Measurements from ENCODE around the gene B3GLCT. TPM values are rescaled to one million over a fixed set of nuclear protein-coding genes. Genes with fewer than 3 reads are reported as not detected.
"Not testable (repeated sequence)": the region's sequence is repeated elsewhere in the genome, so short reads cannot be mapped to it uniquely, and the experiment has no call there.

B3GLCT gene
- total and polyA plus RNA-seq, 4 donors = 0.88 to 8.3 (median 4.9) TPM

DNA sequence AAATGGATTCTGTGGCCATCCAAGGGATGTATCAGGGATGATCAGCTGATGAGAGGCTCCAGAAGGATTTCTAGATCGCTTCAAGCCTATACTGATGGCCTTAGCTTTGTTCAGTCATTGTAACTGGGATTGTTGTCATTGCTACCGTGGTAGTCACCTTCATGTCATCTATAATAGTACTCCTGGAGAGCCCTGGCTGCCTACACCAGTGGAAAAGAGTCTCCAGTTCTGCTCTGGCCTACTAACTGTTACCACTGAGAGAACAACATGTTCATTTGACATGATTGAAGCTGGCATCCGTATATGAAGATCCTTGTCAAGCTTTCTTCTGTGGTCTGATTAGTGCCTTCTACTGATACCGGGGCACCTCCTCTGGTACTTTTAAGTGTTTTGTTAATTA is 131.3 kb downstream of the B3GLCT start:
- H3K9me3 ChIP-seq (ENCODE audit: control insufficient read depth, low read length) = no peaks in the 10 kb centered on the region
- intact Hi-C loops (cut with DNase I) = no loop called here
- H3K4me1 ChIP-seq (ENCODE audit: control insufficient read depth in 1 of 2, insufficient read depth in 2 of 2, low read length in 2 of 2) = no peaks in the 10 kb centered on the region
- H3K36me3 ChIP-seq (ENCODE audit: control insufficient read depth in 1 of 2, insufficient read depth in 2 of 2, low read length in 1 of 2) = peaks cover 0 to 3% of the 10 kb centered on the region in 2 donors
- DNase-seq = no peak
- no peak overlapping the region for H3K4me3 ChIP-seq (ENCODE audit: low read length in 2 of 2)
- H3K27me3 ChIP-seq (ENCODE audit: control insufficient read depth in 1 of 2, insufficient read depth in 2 of 2, low read length in 1 of 2) = no peaks in the 10 kb centered on the region
- ATAC-seq (ENCODE audit: low FRiP score) = no peak
- no peak overlapping the region for H3K27ac ChIP-seq (ENCODE audit: low read depth in 1 of 2, low read length in 2 of 2)
- WGBS, 2 donors = 92 to 96% methylated on average over 4 of the region's 4 CpGs

DNA sequence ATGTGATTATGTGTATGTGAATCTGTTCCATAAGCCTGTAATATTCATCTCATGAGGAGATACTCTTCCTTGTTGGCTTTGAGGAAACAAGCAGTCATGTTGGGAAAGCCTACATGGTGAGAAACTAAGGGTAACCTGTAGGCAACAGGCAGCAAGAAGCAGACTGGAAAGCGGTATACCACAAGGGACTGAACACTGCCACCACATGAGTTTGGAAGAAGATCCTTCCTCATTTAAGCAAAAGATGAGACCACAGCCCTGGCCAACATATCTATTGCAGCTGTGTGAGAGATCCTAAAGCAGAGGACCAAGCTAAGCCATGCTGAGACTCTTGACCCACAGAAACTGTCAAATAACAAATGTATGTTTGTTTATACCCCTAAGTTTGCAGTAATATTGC is 134.8 kb downstream of the B3GLCT start:
- Histone ChIP-seq H3K27me3 (ENCODE audit: control insufficient read depth in 1 of 2, insufficient read depth in 2 of 2, low read length in 1 of 2) (no peaks in the 10 kb centered on the region), H3K9me3 (ENCODE audit: control insufficient read depth, low read length) (no peaks in the 10 kb centered on the region), H3K4me3 (ENCODE audit: low read length in 2 of 2) (no peak overlapping the region), H3K27ac (ENCODE audit: low read depth in 1 of 2, low read length in 2 of 2) (no peak overlapping the region), H3K36me3 (ENCODE audit: control insufficient read depth in 1 of 2, insufficient read depth in 2 of 2, low read length in 1 of 2) (peaks cover 0 to 3% of the 10 kb centered on the region in 2 donors), H3K4me1 (ENCODE audit: control insufficient read depth in 1 of 2, insufficient read depth in 2 of 2, low read length in 2 of 2) (no peaks in the 10 kb centered on the region)
- intact Hi-C loops (cut with DNase I) = no loop called here
- ATAC-seq (ENCODE audit: low FRiP score) = no peak
- 94 to 100% methylated on average over 1 of the region's 1 CpG for WGBS, 2 donors
- DNase-seq = no peak

DNA sequence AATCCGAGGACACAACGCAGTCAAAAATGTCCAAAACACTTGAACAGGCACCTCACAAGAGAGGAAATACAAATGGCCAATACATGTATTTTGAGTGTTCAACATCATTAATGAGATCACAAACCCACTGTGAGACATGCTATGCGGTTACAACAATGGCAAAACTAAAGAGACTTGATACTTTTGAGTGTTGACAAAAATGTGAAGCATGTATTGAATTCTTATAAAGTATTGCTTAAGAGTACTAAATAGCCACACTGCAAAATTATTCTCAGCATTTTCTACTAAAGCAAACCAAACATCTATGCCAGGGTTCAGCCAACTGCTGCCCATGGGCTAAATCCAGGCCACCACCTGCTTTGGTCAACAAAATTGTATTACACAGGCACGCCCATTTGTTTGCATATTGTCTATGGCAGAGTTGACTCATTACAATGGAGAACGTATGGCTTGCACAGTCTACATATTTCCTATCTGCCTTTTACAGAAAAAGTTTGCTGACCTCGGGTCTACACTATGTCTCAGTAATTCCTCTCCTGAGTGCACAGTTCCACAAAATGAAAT is 135.3 kb downstream of the B3GLCT start:
- H3K36me3 ChIP-seq (ENCODE audit: control insufficient read depth in 1 of 2, insufficient read depth in 2 of 2, low read length in 1 of 2) = peaks cover 0 to 3% of the 10 kb centered on the region in 2 donors
- no peak overlapping the region for H3K4me3 ChIP-seq (ENCODE audit: low read length in 2 of 2)
- no peaks in the 10 kb centered on the region for H3K27me3 ChIP-seq (ENCODE audit: control insufficient read depth in 1 of 2, insufficient read depth in 2 of 2, low read length in 1 of 2)
- ATAC-seq (ENCODE audit: low FRiP score) (no peak), DNase-seq (no peak)
- H3K9me3 ChIP-seq (ENCODE audit: control insufficient read depth, low read length) = no peaks in the 10 kb centered on the region
- WGBS, 2 donors = 79 to 81% methylated on average over 6 of the region's 6 CpGs
- H3K4me1 ChIP-seq (ENCODE audit: control insufficient read depth in 1 of 2, insufficient read depth in 2 of 2, low read length in 2 of 2) = no peaks in the 10 kb centered on the region
- intact Hi-C loops (cut with DNase I) = no loop called here
- no peak overlapping the region for H3K27ac ChIP-seq (ENCODE audit: low read depth in 1 of 2, low read length in 2 of 2)

DNA sequence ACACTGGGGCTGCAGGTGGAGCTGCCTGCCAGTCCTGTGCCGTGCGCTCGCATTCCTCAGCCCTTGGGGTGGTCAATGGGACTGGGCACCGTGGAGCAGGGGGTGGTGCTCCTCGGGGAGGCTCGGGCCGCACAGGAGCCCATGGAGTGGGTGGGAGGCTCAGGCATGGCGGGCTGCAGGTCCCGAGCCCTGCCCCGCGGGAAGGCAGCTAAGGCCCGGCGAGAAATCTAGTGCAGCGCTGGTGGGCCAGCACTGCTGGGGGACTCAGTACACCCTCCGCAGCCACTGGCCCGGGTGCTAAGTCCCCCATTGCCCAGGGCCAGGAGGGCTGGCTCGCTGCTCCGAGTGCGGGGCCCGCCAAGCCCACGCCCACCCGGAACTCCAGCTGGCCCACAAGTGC is 139.8 kb downstream of the B3GLCT start:
- ATAC-seq (ENCODE audit: low FRiP score); H3K36me3 ChIP-seq (ENCODE audit: control insufficient read depth in 1 of 2, insufficient read depth in 2 of 2, low read length in 1 of 2); H3K27me3 ChIP-seq (ENCODE audit: control insufficient read depth in 1 of 2, insufficient read depth in 2 of 2, low read length in 1 of 2); H3K27ac ChIP-seq (ENCODE audit: low read depth in 1 of 2, low read length in 2 of 2); H3K4me3 ChIP-seq (ENCODE audit: low read length in 2 of 2); H3K4me1 ChIP-seq (ENCODE audit: control insufficient read depth in 1 of 2, insufficient read depth in 2 of 2, low read length in 2 of 2); DNase-seq; intact Hi-C loops (cut with DNase I); H3K9me3 ChIP-seq (ENCODE audit: control insufficient read depth, low read length): not testable (repeated sequence)
- 89 to 100% methylated on average over 2 to 22 of the region's 22 CpGs for WGBS, 2 donors

DNA sequence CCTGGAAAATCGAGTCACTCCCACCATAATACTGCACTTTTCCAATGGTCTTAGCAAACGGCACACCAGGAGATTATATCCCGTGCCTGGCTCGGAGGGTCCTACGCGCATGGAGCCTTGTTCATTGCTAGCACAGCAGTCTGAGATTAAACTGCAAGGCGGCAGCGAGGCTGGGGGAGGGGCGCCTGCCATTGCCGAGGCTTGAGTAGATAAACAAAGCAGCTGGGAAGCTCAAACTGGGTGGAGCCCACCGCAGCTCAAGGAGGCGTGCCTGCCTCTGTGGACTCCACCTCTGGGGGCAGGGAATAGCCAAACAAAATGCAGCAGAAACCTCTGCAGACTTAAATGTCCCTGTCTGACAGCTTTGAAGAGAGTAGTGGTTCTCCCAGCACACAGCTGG is 141.1 kb downstream of the B3GLCT start:
- WGBS, 2 donors = 82 to 84% methylated on average over 12 of the region's 12 CpGs
- intact Hi-C loops (cut with DNase I); H3K9me3 ChIP-seq (ENCODE audit: control insufficient read depth, low read length); H3K4me3 ChIP-seq (ENCODE audit: low read length in 2 of 2); H3K4me1 ChIP-seq (ENCODE audit: control insufficient read depth in 1 of 2, insufficient read depth in 2 of 2, low read length in 2 of 2); H3K27me3 ChIP-seq (ENCODE audit: control insufficient read depth in 1 of 2, insufficient read depth in 2 of 2, low read length in 1 of 2); DNase-seq; ATAC-seq (ENCODE audit: low FRiP score); H3K36me3 ChIP-seq (ENCODE audit: control insufficient read depth in 1 of 2, insufficient read depth in 2 of 2, low read length in 1 of 2); H3K27ac ChIP-seq (ENCODE audit: low read depth in 1 of 2, low read length in 2 of 2): not testable (repeated sequence)

DNA sequence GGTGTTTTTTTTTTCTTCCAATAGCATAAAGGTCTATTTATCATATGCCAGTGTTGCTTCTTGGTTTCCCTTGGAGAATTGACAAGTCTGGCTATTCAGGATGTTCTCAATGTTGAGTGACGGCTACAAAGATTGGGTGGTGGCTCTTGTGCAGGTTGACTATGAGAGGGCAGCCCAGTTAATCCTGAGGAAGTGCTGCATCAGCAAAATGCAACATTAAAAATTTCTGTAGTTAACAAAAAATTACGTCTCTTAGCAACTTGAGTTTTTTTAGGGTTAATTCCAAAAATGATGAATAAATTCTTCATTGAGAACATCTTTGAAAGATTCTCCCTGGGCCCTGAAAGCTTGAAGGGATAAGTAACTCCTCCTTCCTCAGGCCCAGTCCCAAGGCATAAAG is 147.1 kb downstream of the B3GLCT start:
- Histone ChIP-seq H3K9me3 (ENCODE audit: control insufficient read depth, low read length) (peaks cover 3% of the 10 kb centered on the region), H3K4me1 (ENCODE audit: control insufficient read depth in 1 of 2, insufficient read depth in 2 of 2, low read length in 2 of 2) (no peaks in the 10 kb centered on the region), H3K4me3 (ENCODE audit: low read length in 2 of 2) (no peak overlapping the region), H3K27me3 (ENCODE audit: control insufficient read depth in 1 of 2, insufficient read depth in 2 of 2, low read length in 1 of 2) (no peaks in the 10 kb centered on the region), H3K27ac (ENCODE audit: low read depth in 1 of 2, low read length in 2 of 2) (no peak overlapping the region), H3K36me3 (ENCODE audit: control insufficient read depth in 1 of 2, insufficient read depth in 2 of 2, low read length in 1 of 2) (no peaks in the 10 kb centered on the region)
- DNase-seq (no peak), ATAC-seq (ENCODE audit: low FRiP score) (no peak)
- WGBS, 2 donors = 82 to 85% methylated on average over 2 of the region's 2 CpGs
- intact Hi-C loops (cut with DNase I) = no loop called here

DNA sequence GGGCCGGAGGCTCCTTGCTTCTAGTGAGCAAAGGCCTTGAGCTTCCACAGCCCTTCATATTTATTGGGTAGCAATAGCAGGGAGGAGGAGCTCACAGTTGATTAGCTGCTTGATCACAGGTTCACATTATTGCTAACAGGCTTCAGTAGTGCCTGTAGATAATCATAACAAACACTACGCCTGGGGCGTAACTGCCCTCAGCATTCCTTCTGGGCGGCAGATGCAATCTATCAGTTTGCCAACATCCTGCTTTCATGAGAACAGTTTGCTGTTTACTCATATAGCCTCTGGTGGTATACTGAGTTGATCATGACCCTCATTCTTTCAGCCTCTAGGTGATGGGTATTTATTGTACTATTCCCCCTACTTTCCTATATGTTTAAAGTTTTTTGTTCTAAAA is 149.4 kb downstream of the B3GLCT start:
- intact Hi-C loops (cut with DNase I) = no loop called here
- 64 to 73% methylated on average over 4 of the region's 4 CpGs for WGBS, 2 donors
- Histone ChIP-seq H3K9me3 (ENCODE audit: control insufficient read depth, low read length) (peaks cover 3% of the 10 kb centered on the region), H3K27me3 (ENCODE audit: control insufficient read depth in 1 of 2, insufficient read depth in 2 of 2, low read length in 1 of 2) (no peaks in the 10 kb centered on the region), H3K4me1 (ENCODE audit: control insufficient read depth in 1 of 2, insufficient read depth in 2 of 2, low read length in 2 of 2) (no peaks in the 10 kb centered on the region), H3K36me3 (ENCODE audit: control insufficient read depth in 1 of 2, insufficient read depth in 2 of 2, low read length in 1 of 2) (no peaks in the 10 kb centered on the region), H3K4me3 (ENCODE audit: low read length in 2 of 2) (no peak overlapping the region), H3K27ac (ENCODE audit: low read depth in 1 of 2, low read length in 2 of 2) (no peak overlapping the region)
- ATAC-seq (ENCODE audit: low FRiP score) = no peak
- DNase-seq = no peak

DNA sequence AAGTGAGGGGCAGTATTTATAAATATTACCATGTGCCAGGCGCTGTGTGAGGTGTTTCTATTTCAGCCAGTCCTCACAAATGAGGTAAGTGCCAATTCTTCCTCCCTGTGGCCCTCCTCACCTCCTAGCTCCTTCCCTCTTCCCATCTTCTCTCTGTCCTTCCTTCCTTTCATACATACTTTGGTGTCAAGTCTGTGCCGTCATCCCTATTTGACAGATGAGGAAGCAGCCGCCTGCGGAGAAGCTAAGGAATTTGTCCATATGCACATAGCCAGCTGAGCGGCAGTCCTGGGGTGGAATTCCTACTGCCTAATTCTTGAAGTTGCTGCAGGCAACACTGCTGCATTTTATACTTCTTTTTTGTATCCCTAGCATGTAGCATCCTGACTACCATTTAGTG is 150.8 kb downstream of the B3GLCT start:
- ATAC-seq (ENCODE audit: low FRiP score) = no peak
- 33 to 34% methylated on average over 5 of the region's 5 CpGs for WGBS, 2 donors
- H3K9me3 ChIP-seq (ENCODE audit: control insufficient read depth, low read length) = peaks cover 3% of the 10 kb centered on the region
- H3K4me3 ChIP-seq (ENCODE audit: low read length in 2 of 2) = no peak overlapping the region
- no peak overlapping the region for H3K27ac ChIP-seq (ENCODE audit: low read depth in 1 of 2, low read length in 2 of 2)
- intact Hi-C loops (cut with DNase I) = no loop called here
- no peaks in the 10 kb centered on the region for H3K27me3 ChIP-seq (ENCODE audit: control insufficient read depth in 1 of 2, insufficient read depth in 2 of 2, low read length in 1 of 2)
- H3K36me3 ChIP-seq (ENCODE audit: control insufficient read depth in 1 of 2, insufficient read depth in 2 of 2, low read length in 1 of 2) = no peaks in the 10 kb centered on the region
- no peak for DNase-seq
- no peaks in the 10 kb centered on the region for H3K4me1 ChIP-seq (ENCODE audit: control insufficient read depth in 1 of 2, insufficient read depth in 2 of 2, low read length in 2 of 2)

DNA sequence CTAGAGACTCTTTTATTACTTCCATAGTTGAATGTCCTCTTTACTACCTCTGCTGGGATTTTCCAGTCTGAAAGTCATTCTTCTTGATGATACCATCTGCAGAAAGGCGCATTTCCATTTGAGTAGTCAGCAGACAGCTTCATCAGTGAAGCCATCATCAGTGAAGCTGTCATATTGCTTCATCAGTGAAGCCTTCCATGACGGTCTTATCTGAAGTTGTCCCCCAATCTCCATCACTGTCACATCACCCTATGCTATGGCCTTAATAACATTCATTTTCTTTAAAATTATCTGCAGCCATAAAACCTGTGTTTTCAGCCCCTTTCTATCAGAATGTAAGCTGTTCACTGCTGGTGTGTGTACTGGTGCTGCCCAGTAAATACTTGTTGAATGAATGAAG is 151.6 kb downstream of the B3GLCT start:
- Histone ChIP-seq H3K36me3 (ENCODE audit: control insufficient read depth in 1 of 2, insufficient read depth in 2 of 2, low read length in 1 of 2) (no peaks in the 10 kb centered on the region), H3K4me1 (ENCODE audit: control insufficient read depth in 1 of 2, insufficient read depth in 2 of 2, low read length in 2 of 2) (no peaks in the 10 kb centered on the region), H3K27ac (ENCODE audit: low read depth in 1 of 2, low read length in 2 of 2) (no peak overlapping the region), H3K4me3 (ENCODE audit: low read length in 2 of 2) (no peak overlapping the region), H3K9me3 (ENCODE audit: control insufficient read depth, low read length) (peaks cover 3% of the 10 kb centered on the region), H3K27me3 (ENCODE audit: control insufficient read depth in 1 of 2, insufficient read depth in 2 of 2, low read length in 1 of 2) (no peaks in the 10 kb centered on the region)
- no peak for DNase-seq
- intact Hi-C loops (cut with DNase I) = no loop called here
- ATAC-seq (ENCODE audit: low FRiP score) = no peak
- 69 to 80% methylated on average over 2 of the region's 2 CpGs for WGBS, 2 donors

Data from aorta (tissue), 5 donors.